Measurements from ENCODE around the gene CABP2.
"Not testable (repeated sequence)": the region's sequence is repeated elsewhere in the genome, so short reads cannot be mapped to it uniquely, and the experiment has no call there.

Gene CABP2

GRCh38 chr11:67561971-67562619, 38.8 kb upstream of the CABP2 start:
- no peak for DNase-seq (ENCODE audit: low read depth)
- no peak overlapping the region for H3K4me3 ChIP-seq (ENCODE audit: control insufficient read depth, low read depth, low read length)
- TF ChIP-seq CTCF (conservative IDR thresholded peaks at IDR 0.05; ENCODE audit: control insufficient read depth, insufficient read depth, low read depth, low read length) = no peak

- DNase-seq (ENCODE audit: low read depth) = no peak
- H3K4me3 ChIP-seq (ENCODE audit: control insufficient read depth, low read depth, low read length) = no peak overlapping the region
- no peak for TF ChIP-seq CTCF (conservative IDR thresholded peaks at IDR 0.05; ENCODE audit: control insufficient read depth, insufficient read depth, low read depth, low read length)
Measured at GRCh38 chr11:67558084-67558772, 35.0 kb upstream of the CABP2 start.

GRCh38 chr11:67556244-67556643, 33.0 kb upstream of the CABP2 start:
- H3K4me3 ChIP-seq (ENCODE audit: control insufficient read depth, low read depth, low read length) = no peak overlapping the region
- no peak for TF ChIP-seq CTCF (conservative IDR thresholded peaks at IDR 0.05; ENCODE audit: control insufficient read depth, insufficient read depth, low read depth, low read length)
- no peak for DNase-seq (ENCODE audit: low read depth)

- DNase-seq (ENCODE audit: low read depth); H3K4me3 ChIP-seq (ENCODE audit: control insufficient read depth, low read depth, low read length): not testable (repeated sequence)
Measured at GRCh38 chr11:67551697-67552096, 28.5 kb upstream of the CABP2 start.

- no peak for TF ChIP-seq CTCF (conservative IDR thresholded peaks at IDR 0.05; ENCODE audit: control insufficient read depth, insufficient read depth, low read depth, low read length)
- no peak overlapping the region for H3K4me3 ChIP-seq (ENCODE audit: control insufficient read depth, low read depth, low read length)
- DNase-seq (ENCODE audit: low read depth) = no peak
Measured at GRCh38 chr11:67551127-67551526, 27.9 kb upstream of the CABP2 start.

GRCh38 chr11:67548555-67549110, 25.4 kb upstream of the CABP2 start:
- DNase-seq (ENCODE audit: low read depth) = no peak
- TF ChIP-seq CTCF (conservative IDR thresholded peaks at IDR 0.05; ENCODE audit: control insufficient read depth, insufficient read depth, low read depth, low read length) = no peak
- no peak overlapping the region for H3K4me3 ChIP-seq (ENCODE audit: control insufficient read depth, low read depth, low read length)

GRCh38 chr11:67548112-67548511, 24.9 kb upstream of the CABP2 start:
- not testable (repeated sequence) for DNase-seq (ENCODE audit: low read depth); H3K4me3 ChIP-seq (ENCODE audit: control insufficient read depth, low read depth, low read length)
